Stimulated activated CD4-positive, alpha-beta T cell treated with anti-CD3 and anti-CD28 coated beads, Interleukin-4, amount 100 ng/mL, for 48 hours (primary cell): ENCODE results near the gene LIMCH1.
"Not testable (repeated sequence)": the region's sequence is repeated elsewhere in the genome, so short reads cannot be mapped to it uniquely, and the experiment has no call there.

Source experiments
- DNase-seq, 2 donors: peaks; one replicate each; pipeline ENCODE4 v3.0.0-alpha.2; 2020; ENCODE audit warnings: low read depth in 2 of 2

LIMCH1 gene, protein sequence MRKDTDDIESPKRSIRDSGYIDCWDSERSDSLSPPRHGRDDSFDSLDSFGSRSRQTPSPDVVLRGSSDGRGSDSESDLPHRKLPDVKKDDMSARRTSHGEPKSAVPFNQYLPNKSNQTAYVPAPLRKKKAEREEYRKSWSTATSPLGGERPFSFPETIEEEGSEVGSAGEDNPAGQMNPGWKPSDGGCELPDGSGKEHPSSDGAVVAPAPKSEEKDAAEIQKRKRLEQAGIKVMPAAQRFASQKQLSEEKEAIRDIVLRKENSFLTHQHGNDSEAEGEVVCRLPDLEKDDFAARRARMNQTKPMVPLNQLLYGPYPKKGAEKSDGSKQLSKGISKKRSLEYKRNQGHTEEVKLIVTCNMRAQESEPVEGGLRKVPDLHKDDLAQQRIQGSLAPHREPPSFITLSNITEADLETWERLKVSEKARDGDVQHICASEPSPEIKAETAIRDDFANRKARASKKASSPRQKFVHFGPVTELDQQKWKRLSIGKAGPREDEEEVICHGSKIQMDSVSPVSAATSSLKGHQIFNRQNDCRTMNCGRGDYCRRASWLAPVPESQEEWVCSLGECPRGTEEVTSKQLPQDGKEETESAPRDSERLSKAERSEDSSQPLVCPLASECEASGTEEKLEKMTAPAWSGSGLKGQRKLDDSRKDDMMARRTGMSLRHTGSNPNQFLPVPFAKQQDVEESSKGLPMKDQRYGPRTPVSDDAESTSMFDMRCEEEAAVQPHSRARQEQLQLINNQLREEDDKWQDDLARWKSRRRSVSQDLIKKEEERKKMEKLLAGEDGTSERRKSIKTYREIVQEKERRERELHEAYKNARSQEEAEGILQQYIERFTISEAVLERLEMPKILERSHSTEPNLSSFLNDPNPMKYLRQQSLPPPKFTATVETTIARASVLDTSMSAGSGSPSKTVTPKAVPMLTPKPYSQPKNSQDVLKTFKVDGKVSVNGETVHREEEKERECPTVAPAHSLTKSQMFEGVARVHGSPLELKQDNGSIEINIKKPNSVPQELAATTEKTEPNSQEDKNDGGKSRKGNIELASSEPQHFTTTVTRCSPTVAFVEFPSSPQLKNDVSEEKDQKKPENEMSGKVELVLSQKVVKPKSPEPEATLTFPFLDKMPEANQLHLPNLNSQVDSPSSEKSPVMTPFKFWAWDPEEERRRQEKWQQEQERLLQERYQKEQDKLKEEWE (N-terminal part only)

DNA sequence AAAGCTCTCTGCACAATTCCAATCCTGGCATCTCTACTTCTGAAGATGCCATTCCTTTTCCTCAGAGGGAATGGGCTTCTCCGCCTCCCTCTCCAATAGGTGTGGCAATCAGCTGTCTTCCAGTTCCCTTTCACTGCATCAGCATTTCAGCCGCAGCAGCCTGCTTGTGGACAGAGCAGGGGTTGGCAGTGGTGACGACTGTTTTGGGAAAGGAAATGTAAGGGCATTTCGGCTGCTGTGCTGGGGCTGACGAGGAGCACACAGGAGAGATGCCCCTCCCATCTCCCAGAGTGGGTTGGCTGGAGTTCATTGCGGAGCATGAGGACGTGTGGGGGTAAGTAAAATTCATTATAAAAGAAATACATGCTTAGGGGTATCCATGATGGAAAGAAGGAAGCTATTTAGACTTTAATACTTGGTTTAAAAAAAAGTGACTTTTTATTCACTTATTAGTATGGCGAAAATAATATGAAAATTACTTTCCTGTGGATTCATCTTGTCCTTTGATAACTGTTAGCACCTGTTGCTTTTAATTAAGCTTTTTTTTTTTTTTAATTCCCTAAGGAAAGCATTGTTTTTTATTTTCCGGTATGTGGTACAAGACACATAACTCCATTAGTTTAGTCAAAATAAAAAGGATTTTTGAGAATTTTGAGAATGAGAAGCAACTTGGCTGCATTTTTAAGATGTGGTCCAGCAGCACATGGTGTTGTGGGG, at the start of gene LIMCH1:
TSS of gene LIMCH1 (plus strand) at position 141 of the 717 bp plus-strand sequence. CDS start 67,839 bp downstream, outside the sequence.
- DNase-seq, result no peak

DNA sequence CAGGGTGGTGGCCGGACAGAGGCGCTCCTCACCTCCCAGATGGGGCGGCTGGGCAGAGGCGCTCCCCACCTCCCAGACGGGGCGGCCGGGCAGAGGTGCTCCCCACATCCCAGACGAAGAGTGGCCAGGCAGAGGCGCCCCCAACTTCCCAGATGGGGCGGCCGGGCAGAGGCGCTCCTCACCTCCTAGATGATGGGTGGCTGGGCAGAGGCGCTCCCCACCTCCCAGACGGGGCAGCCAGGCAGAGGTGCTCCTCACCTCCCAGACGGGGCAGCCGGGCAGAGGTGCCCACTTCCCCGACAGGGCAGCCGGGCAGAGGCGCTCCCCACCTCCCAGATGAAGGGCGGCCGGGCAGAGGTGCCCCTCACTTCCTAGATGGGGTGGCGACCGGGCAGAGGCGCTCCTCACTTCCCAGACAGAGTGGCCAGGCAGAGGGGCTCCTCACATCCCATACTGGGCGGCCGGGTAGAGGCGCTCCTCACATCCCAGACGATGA, 46.8 kb upstream of the LIMCH1 start:
- DNase-seq, result not testable (repeated sequence)

DNA sequence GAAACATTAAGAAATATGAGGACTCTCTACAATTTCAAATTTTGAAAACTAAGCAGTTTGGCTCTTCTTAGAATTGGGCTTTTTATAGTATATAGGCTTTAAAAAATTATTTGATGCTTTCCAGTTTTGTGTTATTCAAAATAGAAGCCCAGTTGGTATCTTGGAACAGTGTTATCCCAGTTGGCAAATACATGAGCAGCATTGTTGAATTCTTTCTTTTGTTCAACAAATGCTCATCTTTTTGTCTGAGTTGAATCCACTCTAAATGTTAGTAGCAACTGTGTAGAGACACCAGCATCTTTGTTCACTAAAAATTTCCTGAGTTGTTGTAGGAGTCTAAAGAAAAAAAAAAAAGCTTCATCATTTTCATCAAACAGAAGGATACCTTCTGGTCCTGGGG, 41.0 kb upstream of the LIMCH1 start:
- DNase-seq, result no peak

DNA sequence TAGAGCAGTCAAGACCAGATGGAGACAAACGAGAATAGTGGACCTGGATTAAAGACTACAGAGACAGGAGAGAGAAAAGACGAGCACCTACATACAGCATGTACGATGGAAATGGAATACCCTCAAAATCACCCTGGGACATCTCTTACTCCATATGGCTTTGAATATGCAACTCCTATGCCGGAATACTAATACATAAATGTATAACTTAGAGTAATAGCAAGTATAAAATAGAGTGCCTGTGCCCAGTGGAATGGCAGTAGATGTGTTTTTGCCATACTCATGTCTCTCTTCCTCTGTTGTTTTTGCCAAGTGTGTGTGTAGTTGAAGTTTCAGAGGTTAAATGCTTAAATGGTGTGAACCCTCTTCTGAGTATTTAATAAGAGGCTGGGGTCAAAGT, 39.8 kb upstream of the LIMCH1 start:
- DNase-seq, result no peak

DNA sequence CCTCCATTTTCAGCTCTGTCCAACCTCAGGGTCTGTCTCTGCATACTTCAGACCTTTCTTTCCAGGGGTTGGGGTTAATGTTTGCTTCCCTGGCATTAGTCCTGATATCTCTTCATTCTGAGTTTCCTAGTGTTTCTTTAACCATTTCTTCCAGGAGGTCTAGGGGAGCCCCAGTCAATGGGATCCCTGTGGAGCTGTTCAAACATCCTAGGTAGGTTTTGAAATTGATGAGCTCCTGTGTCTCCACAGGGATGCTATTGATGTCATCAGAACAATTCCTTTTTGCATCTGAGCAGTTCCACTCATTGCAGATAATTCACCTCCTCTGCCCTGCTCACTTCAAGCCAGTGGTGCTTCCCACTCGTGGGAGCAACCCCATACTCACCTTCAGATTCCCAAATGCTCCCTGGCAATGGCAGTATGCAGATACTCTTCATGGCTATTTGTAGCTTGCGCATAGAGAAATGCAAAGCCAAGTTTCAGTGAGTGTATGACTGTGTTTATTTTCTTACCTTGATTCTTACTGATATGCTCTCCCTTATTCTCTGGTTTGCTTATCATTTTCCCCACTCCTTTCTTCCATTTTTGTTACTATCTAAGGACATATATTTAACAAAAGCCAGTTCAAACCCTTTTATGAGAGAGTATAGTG, 33.7 kb upstream of the LIMCH1 start:
- no peak for DNase-seq

DNA sequence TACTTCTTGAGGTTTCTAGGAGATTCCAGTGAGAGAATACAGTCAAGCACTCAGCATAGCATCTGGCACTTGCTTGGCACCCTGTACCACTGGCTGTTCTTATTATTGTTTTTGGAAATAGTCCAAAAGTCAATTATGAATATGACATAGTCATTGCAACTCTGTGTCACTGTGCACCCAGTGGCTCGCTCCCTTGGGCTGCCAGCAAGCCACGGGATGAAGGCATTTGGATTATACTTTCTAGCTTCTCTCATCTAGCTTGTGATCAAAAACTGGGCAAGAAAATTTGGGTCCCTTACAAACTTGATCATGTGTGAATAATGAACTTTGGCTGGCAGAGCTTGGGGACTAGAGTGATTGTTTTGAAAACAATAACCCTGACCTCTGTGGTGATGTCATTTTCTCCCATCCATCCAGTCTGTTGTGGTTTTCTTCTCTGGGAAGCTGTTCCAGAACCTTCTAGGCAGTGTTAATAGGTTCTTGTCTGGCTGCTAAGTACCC, 32.7 kb upstream of the LIMCH1 start:
- DNase-seq, result no peak

DNA sequence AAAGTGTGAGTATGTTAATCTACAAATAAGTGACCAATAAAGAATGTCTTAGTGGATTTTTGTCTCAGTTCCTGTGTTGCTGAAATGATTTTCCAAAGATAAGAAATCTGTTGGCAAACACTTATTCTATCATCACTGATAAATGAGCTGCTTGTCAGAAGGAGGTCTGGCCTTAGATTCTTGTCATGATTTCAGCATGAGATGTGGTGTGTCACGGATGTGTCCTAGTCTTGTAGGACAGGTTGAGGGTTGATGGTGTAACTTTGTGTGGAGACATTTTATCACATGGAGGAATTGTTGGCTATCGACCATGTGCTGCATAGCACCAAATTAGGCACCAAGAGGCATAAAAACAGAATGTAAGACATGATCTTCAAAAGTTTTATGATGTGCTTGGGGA, 31.8 kb upstream of the LIMCH1 start:
- DNase-seq, result no peak

DNA sequence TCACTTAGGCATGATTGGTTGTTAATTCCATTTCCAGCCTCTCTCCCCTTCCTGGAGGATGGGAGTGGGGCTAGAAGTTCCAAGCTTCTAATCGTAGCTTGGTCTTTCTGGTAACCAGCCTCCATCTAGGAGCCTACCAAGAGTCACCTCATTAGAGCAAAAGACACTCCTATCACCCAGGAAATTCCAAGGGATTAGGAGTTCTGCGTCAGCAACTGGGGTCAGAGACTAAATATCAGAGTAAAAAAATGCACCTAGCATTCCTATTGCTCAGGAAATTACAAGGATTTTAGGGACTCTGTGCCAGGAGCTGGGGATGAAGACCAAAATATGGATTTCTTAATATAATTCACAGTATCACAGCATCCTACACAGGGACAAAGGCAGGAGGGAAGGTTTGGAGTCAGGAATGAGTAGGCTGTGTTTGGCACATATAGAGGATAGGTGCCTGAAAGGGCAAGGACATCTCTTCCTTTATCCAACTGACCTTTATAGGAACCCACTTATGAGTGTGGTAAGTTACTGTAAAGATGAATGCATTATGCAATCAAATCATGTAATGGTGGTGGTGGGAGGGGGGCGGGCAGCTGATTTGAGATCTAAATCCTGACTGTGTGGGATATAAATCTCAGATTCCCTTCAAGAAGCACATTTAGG, 30.5 kb upstream of the LIMCH1 start:
- DNase-seq, result no peak

DNA sequence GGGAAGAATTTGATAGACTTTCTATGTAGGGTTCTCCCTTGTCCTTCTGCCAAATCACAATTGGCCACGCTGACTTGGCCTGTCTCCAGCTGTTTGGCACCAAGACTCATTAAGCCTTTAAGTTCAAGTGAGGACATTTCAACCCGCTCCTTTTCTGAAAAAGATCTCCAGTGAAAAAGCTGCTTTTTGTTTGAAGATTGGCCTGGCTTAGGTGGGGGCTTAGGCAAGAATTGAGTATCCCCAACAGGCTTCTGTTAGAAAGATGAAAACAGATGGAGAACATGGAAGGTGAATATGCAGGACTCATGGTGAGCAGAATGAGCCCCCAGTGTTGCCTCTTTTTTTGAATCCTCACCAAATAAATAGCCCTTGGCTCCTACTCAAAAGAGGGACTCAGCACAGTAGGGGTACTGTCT, 28.5 kb upstream of the LIMCH1 start:
- no peak for DNase-seq

DNA sequence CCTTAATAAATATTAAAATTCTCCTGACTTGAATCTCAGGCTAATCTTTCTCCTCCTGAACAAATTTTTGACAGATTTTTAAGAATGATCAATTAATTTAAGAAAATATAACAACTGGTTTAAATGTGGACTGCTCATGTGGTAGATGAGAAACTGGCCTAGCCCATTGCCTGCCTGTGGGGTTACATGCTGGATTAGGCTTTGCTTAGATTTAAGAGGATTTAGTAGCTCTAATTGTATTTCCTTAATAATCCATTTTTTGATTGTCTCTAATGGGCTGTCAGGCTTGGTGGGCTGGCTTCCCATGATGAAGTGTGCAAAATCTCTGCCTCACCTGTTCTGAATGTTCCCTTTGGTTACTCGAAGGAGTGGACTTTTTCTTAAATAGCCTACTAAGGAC, 27.8 kb upstream of the LIMCH1 start:
- no peak for DNase-seq

DNA sequence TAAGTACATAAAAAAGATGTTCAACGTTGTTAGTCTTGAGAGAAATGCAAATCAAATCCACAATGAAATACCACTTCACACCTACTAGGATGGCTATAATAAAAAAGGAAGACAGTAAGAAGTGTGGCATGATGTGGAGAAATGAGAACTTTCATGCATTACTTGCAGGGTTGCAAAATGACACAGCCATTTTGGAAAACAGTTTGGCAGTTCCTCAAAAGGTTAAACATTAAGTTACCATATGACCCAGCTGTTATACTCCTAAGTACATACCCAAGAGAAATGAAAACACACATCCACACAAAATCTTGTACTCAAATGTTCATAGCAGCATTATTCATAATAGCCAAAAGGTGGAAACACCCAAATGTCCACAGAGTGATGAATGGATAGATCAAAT, 25.8 kb upstream of the LIMCH1 start:
- DNase-seq, result no peak

DNA sequence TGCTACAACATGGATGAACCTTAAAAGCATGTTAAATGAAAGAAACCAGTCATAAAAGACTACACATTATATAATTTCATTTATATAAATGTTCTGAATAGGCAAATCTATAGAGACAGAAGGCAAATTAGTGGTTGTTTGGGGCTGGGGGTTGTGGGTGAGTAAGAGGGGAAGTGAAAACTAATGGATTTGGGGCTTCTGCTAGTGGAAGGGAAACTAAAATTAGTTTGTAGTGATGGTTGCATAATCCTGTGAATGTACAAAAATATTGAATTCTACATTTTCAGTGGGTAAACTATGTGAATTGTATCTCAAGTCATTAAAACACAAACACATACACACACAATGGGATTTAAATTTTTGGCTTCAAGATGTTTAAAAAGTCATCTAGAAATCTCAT, 25.4 kb upstream of the LIMCH1 start:
- no peak for DNase-seq

DNA sequence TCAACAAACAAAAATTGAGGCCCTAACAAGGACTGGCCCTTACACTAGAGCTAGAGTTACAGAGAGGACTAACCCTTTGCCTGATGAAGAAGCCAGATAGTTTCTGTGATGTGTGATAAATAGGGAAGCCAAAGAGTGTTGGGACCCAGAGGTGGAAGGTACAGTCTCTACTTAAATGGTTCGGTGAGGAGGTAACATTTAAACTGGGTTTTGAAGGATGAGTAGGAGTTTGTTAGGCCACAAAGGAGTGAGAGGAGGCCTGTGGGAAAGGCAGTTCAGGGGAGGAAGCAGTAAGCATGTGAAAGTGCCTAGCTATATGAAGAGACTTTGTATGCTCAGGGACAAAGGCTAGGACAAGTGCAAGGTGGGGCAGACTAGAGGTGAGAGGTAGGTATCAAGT, 23.8 kb upstream of the LIMCH1 start:
- DNase-seq, result no peak

DNA sequence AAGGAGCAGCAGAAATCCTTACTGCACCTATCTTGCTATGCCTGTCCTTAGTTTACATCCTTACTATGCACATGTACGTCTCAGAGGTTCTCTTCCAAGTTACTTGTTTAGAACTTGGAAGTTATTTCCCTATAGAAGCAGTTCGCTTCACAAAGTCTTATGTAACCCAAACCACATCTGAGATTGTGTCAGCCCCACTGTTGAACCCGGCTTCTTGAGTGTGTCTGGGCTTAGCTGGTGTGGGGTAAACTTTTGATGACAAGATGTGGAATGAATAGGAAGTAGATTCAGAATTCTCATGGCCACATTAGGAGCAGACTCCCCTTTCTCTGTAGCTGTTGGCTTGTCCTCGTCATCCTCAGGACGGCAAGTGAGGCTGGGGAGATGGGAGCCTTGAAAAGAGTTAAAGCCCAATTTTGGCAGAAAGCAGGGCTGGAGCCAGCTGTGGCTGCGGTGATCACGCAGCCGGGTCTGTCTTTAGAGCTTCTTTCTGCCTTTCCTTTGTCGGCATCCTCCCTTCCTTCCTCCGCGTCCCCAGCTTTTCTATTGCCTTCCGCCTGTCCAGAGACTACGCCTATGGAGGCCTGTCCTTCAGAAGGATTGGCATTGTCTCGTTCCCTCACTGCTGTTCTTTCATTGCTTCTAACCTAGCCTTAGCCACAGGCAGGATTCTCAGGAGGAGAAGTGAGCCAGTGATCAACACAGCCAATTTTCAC, 23.0 kb upstream of the LIMCH1 start:
- no peak for DNase-seq

DNA sequence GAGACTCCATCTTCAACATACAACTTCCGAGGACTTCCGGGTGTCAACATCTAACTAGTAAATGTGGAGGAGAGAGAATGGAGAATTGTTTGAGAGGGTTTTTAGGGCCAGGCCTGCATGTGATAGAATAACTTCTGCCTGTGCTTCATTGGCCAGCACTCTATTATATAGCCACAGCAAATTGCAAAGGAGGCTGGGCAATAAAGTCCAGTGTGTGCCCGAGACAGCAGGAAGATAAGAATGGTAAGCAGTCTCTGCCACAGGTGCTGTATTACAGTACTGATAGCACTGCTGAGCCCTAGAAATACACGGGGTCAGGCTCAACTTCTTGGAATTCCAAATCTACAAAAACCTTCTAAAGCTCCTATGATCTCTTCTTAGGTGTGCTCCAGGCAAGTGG, 20.8 kb upstream of the LIMCH1 start:
- DNase-seq, result no peak

DNA sequence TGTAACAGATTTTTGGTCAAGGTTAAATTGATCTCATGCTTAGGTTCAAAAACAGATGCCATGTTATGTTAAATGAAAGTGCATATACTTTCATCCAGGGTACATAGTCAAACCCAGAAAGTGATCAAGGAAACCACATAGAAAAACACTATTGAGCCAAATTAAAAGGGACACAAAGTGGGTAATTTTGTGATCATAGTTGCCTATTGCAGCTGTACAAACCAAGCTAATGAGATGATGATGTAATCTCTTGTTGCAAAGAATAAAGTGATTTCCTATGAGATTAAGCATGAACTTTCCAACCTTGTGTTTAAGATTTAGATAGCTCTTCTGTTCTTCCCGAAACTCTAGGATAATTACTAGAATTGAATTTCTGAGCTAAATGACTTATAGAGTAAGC, 20.2 kb upstream of the LIMCH1 start:
- no peak for DNase-seq

DNA sequence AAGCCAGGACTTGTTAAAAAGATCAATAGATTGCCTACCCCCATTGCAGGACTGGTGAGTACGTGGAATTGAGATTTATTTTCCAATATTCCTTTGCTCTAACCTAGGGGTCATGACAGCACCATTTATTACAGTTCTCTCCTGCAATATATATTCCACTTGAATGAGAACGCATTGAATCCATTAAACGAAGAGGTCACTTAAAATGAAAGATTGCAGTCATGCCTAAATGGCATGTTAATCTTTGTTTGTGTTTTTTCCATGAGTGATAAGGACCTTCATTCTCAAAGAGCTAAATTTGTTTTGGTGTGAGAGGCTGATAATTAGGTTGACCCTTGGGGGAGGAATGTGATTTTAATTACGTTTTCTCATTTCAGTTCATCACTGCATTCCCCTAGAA, 13.5 kb upstream of the LIMCH1 start:
- DNase-seq, result no peak

DNA sequence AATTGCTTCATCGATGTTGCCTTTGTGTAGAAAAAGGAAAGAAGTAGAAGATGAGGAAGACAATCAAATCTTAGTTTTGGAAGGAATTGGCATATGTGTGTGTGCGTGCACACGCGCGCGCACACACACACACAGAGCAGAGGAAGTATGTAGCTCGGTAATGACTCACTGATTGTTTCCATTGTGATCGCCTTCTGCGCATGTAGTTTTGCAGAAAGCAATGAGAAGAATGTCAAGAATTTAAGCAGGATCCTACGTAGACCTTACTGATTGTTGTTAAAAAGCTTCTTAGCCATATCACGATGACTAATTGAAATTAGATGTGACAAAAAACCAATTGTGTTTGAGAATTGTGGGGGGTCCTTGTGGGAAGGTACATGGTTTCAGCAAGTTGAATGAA, 12.8 kb upstream of the LIMCH1 start:
- DNase-seq, result no peak

DNA sequence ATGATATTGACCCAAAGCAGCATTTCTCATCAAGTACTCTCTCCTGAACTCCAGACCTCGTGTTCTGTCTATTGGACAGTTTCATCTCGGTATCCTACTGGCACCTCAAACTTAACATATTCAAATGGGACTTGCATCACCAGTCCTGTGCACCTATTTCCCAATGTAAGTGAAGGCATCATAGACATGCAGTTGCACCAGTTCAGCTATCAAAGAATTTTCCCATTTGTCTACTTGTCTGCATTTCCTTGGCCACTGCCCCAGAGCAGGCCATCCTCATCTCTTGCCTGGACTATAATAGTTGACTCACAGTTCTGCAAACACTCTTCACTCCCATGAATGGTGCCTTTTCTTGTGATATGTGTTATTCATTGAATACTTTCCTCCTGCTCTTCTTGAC, 11.3 kb upstream of the LIMCH1 start:
- DNase-seq, result no peak
